Body of pancreas (tissue), 4 donors: ENCODE measurements around the gene LDB2. TPM values are rescaled to one million over a fixed set of nuclear protein-coding genes. Genes with fewer than 3 reads are reported as not detected.

Source experiments
- ATAC-seq: fragments of 150-250 bp; one replicate; pipeline ENCODE4 v1.9.1; 2016
- DNase-seq, 4 donors: peaks; one replicate each; pipeline ENCODE4 v3.0.0-alpha.2; 2019
- H3K27ac ChIP-seq, 4 donors: fragments of 200-600 bp; sonication (generic); 1 replicate in 3 of 4; 2 replicates in 1 of 4; pipeline versions ENCODE4 v1.5.1 to v1.6.1; 2016 to 2019; ENCODE audit warnings: mild to moderate bottlenecking in 1 of 4, mixed read lengths in 1 of 4, moderate library complexity in 1 of 4
- H3K27me3 ChIP-seq, 2 donors: fragments of 200-600 bp; sonication (generic); one replicate each; pipeline ENCODE4 v1.6.0; 2016; ENCODE audit warnings: mild to moderate bottlenecking in 1 of 2
- H3K36me3 ChIP-seq, 2 donors: fragments of 200-600 bp; sonication (generic); replicated peaks in 1 of 2; 2 replicates each; pipeline ENCODE4 v1.5.1; 2016; ENCODE audit warnings: low read depth in 2 of 2; ENCODE audit not compliant: insufficient read depth in 1 of 2
- H3K4me1 ChIP-seq: fragments of 200-600 bp; sonication (generic); one replicate; pipeline ENCODE4 v1.6.0; 2016
- H3K4me3 ChIP-seq, 2 donors: fragments of 200-600 bp; sonication (generic); 1 replicate in 1 of 2; 2 replicates in 1 of 2; pipeline ENCODE4 v1.5.1; 2016 to 2019
- H3K9me3 ChIP-seq, 3 donors: fragments of 200-600 bp; sonication (generic); 1 replicate in 2 of 3; 2 replicates in 1 of 3; pipeline ENCODE4 v1.5.1; 2016
- CTCF ChIP-seq, 7 experiments: fragments of 450-650 bp in 4 of 7; fragments of 200-600 bp in 3 of 7; sonication (generic) in 3 of 7; IDR thresholded peaks; one replicate each; pipeline ENCODE4 v1.5.1; 2016 to 2019; ENCODE audit warnings: antibody characterized with exemption in 7 of 7
- POLR2A ChIP-seq, 3 donors: fragments of 450-650 bp; IDR thresholded peaks; one replicate each; pipeline ENCODE4 v1.6.1; 2016; ENCODE audit warnings: antibody characterized with exemption in 3 of 3, mild to moderate bottlenecking in 2 of 3
- WGBS, 2 donors: methylation state at CpG; one replicate each; pipeline ENCODE4 v1.1.5; 2017; 5-methylcytosine and 5-hydroxymethylcytosine counted together
- intact Hi-C: fragments of 100-400 bp; cut with DNase I; formaldehyde crosslinking; loops from one replicate; pipeline ENCODE4 v1.15.1; 2023
- total RNA-seq, 2 donors: library from RNA; depleted of rRNA; stranded (reverse); fragments of >200 nt; gene quantifications; one replicate each; pipeline ENCODE4 v1.1.0, GENCODE V29; 2016

LDB2 gene
- total RNA-seq, 2 donors from 2014 or later = 14.8 to 16.5 TPM

GRCh38 chr4:16706251-16706650 lies 192.2 kb downstream of the LDB2 start:
- intact Hi-C loops = no loop called here
- H3K4me3 ChIP-seq = no peak overlapping the region
- TF ChIP-seq CTCF (IDR thresholded peaks at IDR 0.05) (no peak), POLR2A (IDR thresholded peaks at IDR 0.05) (no peak)
- 87 to 90% methylated on average over 6 of the region's 6 CpGs for WGBS, 2 donors
- no peaks in the 10 kb centered on the region for H3K27me3 ChIP-seq
- H3K9me3 ChIP-seq = no peaks in the 10 kb centered on the region
- peaks cover 6% of the 10 kb centered on the region for H3K4me1 ChIP-seq
- DNase-seq = no peak
- no peak overlapping the region for H3K27ac ChIP-seq
- no peaks in the 10 kb centered on the region for H3K36me3 ChIP-seq
- no peak for ATAC-seq

- intact Hi-C loops = no loop called here
These were observed 193.1 kb downstream of the LDB2 start for GRCh38 chr4:16705341-16705740.

GRCh38 chr4:16704489-16704888 lies 194.0 kb downstream of the LDB2 start:
- intact Hi-C loops = no loop called here
- no peaks in the 10 kb centered on the region for H3K27me3 ChIP-seq
- no peaks in the 10 kb centered on the region for H3K9me3 ChIP-seq
- 8 to 15% methylated on average over 2 of the region's 2 CpGs for WGBS, 2 donors
- H3K4me3 ChIP-seq = no peak overlapping the region
- no peak overlapping the region for H3K27ac ChIP-seq
- no peak for TF ChIP-seq POLR2A (IDR thresholded peaks at IDR 0.05)
- TF ChIP-seq CTCF (IDR thresholded peaks at IDR 0.05) = no peak
- DNase-seq (no peak), ATAC-seq (peak; percentile 56)
- peaks cover 6% of the 10 kb centered on the region for H3K4me1 ChIP-seq
- H3K36me3 ChIP-seq = no peaks in the 10 kb centered on the region

More at GRCh38 chr4:16705341-16705740, 193.1 kb downstream of the LDB2 start:
- WGBS, 2 donors = 79 to 85% methylated on average over 3 of the region's 3 CpGs
- H3K4me1 ChIP-seq = peaks cover 6% of the 10 kb centered on the region
- no peak overlapping the region for H3K4me3 ChIP-seq
- DNase-seq = no peak
- TF ChIP-seq CTCF (IDR thresholded peaks at IDR 0.05) (no peak), POLR2A (IDR thresholded peaks at IDR 0.05) (no peak)
- ATAC-seq = no peak
- no peaks in the 10 kb centered on the region for H3K36me3 ChIP-seq
- H3K9me3 ChIP-seq = no peaks in the 10 kb centered on the region
- H3K27me3 ChIP-seq = no peaks in the 10 kb centered on the region
- H3K27ac ChIP-seq = no peak overlapping the region

- no peak for ATAC-seq
These were observed 202.5 kb downstream of the LDB2 start for GRCh38 chr4:16695896-16696295.

More at GRCh38 chr4:16695896-16696295, 202.5 kb downstream of the LDB2 start:
- Histone ChIP-seq H3K4me3 (no peak overlapping the region), H3K4me1 (no peaks in the 10 kb centered on the region), H3K36me3 (no peaks in the 10 kb centered on the region), H3K27me3 (no peaks in the 10 kb centered on the region), H3K27ac (no peak overlapping the region), H3K9me3 (no peaks in the 10 kb centered on the region)
- WGBS, 2 donors = 92 to 95% methylated on average over 1 of the region's 1 CpG
- intact Hi-C loops = no loop called here
- no peak for DNase-seq
- TF ChIP-seq CTCF (IDR thresholded peaks at IDR 0.05) = no peak
- TF ChIP-seq POLR2A (IDR thresholded peaks at IDR 0.05) = no peak
